ENCODE data around the gene TBL2. TPM values are rescaled to one million over a fixed set of nuclear protein-coding genes. Genes with fewer than 3 reads are reported as not detected.

TBL2 gene
- total RNA-seq, 2 donors from 2014 or later = 36.5 to 50.2 TPM

DNA sequence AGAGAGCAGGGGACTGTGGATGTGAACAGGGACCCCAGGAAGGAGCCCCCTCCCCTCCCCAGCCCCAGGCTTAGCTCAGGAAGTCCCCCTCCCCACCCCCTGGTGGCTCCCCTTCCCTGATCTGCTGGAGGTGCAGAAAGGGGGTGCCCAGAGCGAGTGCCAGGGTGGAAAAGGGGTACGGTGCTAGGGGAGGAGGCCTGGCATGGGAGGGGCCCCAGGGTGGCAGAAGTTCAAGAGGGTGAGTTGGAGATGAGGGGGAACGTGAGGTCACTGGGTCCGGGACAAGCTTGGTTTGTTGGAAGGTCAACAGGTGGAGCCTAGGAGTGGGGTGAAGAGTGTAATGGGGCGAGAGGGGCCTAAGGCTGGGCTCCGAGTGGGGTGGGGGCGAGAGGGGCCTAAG is 21.5 kb upstream of the TBL2 start:
- Histone ChIP-seq H3K27ac (no peak overlapping the region), H3K36me3 (no peaks in the 10 kb centered on the region), H3K27me3 (no peaks in the 10 kb centered on the region), H3K4me3 (no peak overlapping the region), H3K9ac (ENCODE audit: low read depth in 2 of 2, low read length in 2 of 2) (no peak overlapping the region), H3K4me1 (no peaks in the 10 kb centered on the region), H3K9me3 (no peaks in the 10 kb centered on the region)
- intact Hi-C loops (cut with DNase I) = no loop called here
- TF ChIP-seq CTCF (IDR thresholded peaks at IDR 0.05) = no peak
- DNase-seq = no peak

DNA sequence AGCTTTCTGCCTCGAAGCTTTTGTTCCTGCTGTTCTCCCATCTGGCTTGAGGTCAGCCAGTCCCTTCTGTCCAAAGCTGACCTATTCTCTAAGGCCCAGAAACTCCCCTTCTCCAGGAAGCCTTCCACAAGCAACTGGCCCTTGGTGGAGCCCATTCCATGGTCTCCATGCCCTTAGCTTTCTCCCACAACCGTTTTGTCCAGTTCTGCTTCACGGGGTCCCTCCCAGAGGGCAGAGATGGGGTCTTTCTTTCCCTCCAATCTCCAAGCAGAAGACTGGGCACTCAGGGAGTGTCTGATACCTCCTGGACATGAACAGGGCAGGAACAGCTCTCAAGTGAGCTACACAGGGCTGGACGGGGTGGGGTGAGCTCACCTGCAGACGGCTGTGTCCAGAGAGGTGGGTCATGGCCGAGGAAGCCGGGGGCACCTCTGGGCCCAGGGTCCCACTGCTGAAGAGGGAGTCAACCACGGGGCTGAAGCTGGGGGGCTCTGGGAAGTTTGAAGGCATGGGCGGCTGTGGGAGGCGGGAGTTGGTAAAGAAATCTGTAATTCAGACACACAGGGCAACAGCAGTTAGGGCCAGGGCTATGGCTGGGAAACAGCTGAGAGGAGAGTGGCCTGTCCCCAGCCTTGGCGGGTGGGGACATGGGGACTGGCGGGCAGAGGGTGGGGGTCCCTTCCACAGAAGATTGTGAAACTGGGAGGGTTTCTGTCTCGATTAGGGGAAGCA is 20.9 kb upstream of the TBL2 start:
- Histone ChIP-seq H3K27ac (no peak overlapping the region), H3K9me3 (no peaks in the 10 kb centered on the region), H3K36me3 (no peaks in the 10 kb centered on the region), H3K4me1 (no peaks in the 10 kb centered on the region), H3K4me3 (no peak overlapping the region), H3K9ac (ENCODE audit: low read depth in 2 of 2, low read length in 2 of 2) (no peak overlapping the region), H3K27me3 (no peaks in the 10 kb centered on the region)
- intact Hi-C loops (cut with DNase I) = no loop called here
- DNase-seq = no peak
- no peak for TF ChIP-seq CTCF (IDR thresholded peaks at IDR 0.05)

- no peak overlapping the region for H3K27ac ChIP-seq
- intact Hi-C loops (cut with DNase I) = no loop called here
- no peaks in the 10 kb centered on the region for H3K4me1 ChIP-seq
- no peaks in the 10 kb centered on the region for H3K36me3 ChIP-seq
- H3K27me3 ChIP-seq = no peaks in the 10 kb centered on the region
- no peaks in the 10 kb centered on the region for H3K9me3 ChIP-seq
- no peak for DNase-seq
- TF ChIP-seq CTCF (IDR thresholded peaks at IDR 0.05) = no peak
- H3K9ac ChIP-seq (ENCODE audit: low read depth in 2 of 2, low read length in 2 of 2) = no peak overlapping the region
- no peak overlapping the region for H3K4me3 ChIP-seq
Observed at GRCh38 chr7:73597978-73598782, 19.8 kb upstream of the TBL2 start.

- no peaks in the 10 kb centered on the region for H3K4me1 ChIP-seq
- no peaks in the 10 kb centered on the region for H3K9me3 ChIP-seq
- no peak for DNase-seq
- H3K9ac ChIP-seq (ENCODE audit: low read depth in 2 of 2, low read length in 2 of 2) = no peak overlapping the region
- no peaks in the 10 kb centered on the region for H3K36me3 ChIP-seq
- no peak overlapping the region for H3K4me3 ChIP-seq
- no peak for TF ChIP-seq CTCF (IDR thresholded peaks at IDR 0.05)
- no peak overlapping the region for H3K27ac ChIP-seq
- intact Hi-C loops (cut with DNase I) = no loop called here
- H3K27me3 ChIP-seq = no peaks in the 10 kb centered on the region
Observed at GRCh38 chr7:73596191-73597065, 18.0 kb upstream of the TBL2 start.

DNA sequence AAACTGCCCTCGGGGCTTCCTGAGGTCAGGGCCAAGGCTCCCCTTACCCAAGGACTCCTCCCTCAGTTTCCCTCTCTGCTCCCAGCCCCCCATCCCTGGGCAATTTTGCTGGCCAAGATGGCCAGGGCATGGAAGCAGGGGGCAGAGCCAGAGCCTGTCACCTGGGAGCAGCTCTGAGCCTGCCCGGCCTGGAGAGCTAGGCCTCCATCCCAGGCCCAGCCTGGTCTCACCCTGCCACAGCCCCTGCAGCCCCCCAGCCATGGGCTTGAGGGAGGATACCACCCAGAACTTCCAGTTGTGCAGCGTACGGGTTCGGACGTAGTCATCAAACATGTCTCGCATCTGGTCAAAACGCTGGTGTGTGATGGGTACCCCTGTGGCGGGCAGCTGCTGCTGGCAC is 17.0 kb upstream of the TBL2 start:
- no peak for DNase-seq
- H3K4me1 ChIP-seq = no peaks in the 10 kb centered on the region
- no peaks in the 10 kb centered on the region for H3K27me3 ChIP-seq
- H3K4me3 ChIP-seq = no peak overlapping the region
- H3K9me3 ChIP-seq = no peaks in the 10 kb centered on the region
- H3K27ac ChIP-seq = no peak overlapping the region
- no peak overlapping the region for H3K9ac ChIP-seq (ENCODE audit: low read depth in 2 of 2, low read length in 2 of 2)
- intact Hi-C loops (cut with DNase I) = no loop called here
- H3K36me3 ChIP-seq = no peaks in the 10 kb centered on the region
- TF ChIP-seq CTCF (IDR thresholded peaks at IDR 0.05) = no peak

Measured in colonic mucosa (tissue), 4 donors.